MV-4-11 (cell line): Measurements from ENCODE around the gene MSGN1.
A peak's percentile ranks its signal among the peaks of the same experiment; 100 is the strongest.

Experiments
- DNase-seq: peaks from one replicate; lab custom pipeline; 2025; lab: John Stamatoyannopoulos, UW

MSGN1 gene

GRCh38 chr2:17816396-17817245, at the start of gene MSGN1:
MSGN1 (plus strand) TSS chr2:17816460; CDS start chr2:17816519, 59 bp downstream.
- no peak for DNase-seq

GRCh38 chr2:17768894-17769293, 47.4 kb upstream of the MSGN1 start:
- no peak for DNase-seq

GRCh38 chr2:17771956-17772355, 44.3 kb upstream of the MSGN1 start:
- DNase-seq, result no peak

GRCh38 chr2:17772532-17772931, 43.7 kb upstream of the MSGN1 start:
- DNase-seq, result no peak

GRCh38 chr2:17780546-17780945, 35.7 kb upstream of the MSGN1 start:
- DNase-seq, result no peak

GRCh38 chr2:17781482-17781881, 34.8 kb upstream of the MSGN1 start:
- no peak for DNase-seq

GRCh38 chr2:17786727-17787126, 29.5 kb upstream of the MSGN1 start:
- no peak for DNase-seq

GRCh38 chr2:17788773-17789172, 27.5 kb upstream of the MSGN1 start:
- DNase-seq, result no peak

GRCh38 chr2:17790536-17790935, 25.7 kb upstream of the MSGN1 start:
- no peak for DNase-seq

GRCh38 chr2:17791121-17791816, 25.0 kb upstream of the MSGN1 start:
- no peak for DNase-seq

GRCh38 chr2:17791817-17792130, 24.5 kb upstream of the MSGN1 start:
- DNase-seq, result no peak

- peak; percentile 49 for DNase-seq
Measured at GRCh38 chr2:17792515-17792914, 23.7 kb upstream of the MSGN1 start.

GRCh38 chr2:17793296-17793695, 23.0 kb upstream of the MSGN1 start:
- no peak for DNase-seq

GRCh38 chr2:17793803-17794354, 22.4 kb upstream of the MSGN1 start:
- no peak for DNase-seq

GRCh38 chr2:17795309-17795708, 21.0 kb upstream of the MSGN1 start:
- DNase-seq, result no peak

GRCh38 chr2:17798338-17798737, 17.9 kb upstream of the MSGN1 start:
- no peak for DNase-seq

GRCh38 chr2:17799301-17800120, 16.7 kb upstream of the MSGN1 start:
- DNase-seq, result no peak

- no peak for DNase-seq
Measured at GRCh38 chr2:17800219-17800618, 16.0 kb upstream of the MSGN1 start.

- DNase-seq, result no peak
Measured at GRCh38 chr2:17800693-17801458, 15.4 kb upstream of the MSGN1 start.

- DNase-seq, result peak; percentile 31
Measured at GRCh38 chr2:17803497-17803896, 12.8 kb upstream of the MSGN1 start.

- DNase-seq, result peak; percentile 93
Measured at GRCh38 chr2:17804358-17804757, 11.9 kb upstream of the MSGN1 start.

GRCh38 chr2:17805166-17805565, 11.1 kb upstream of the MSGN1 start:
- peak; percentile 73 for DNase-seq
